NCI-H526 (cell line): ENCODE measurements around the gene FKBP1B.
"Not testable (repeated sequence)": the region's sequence is repeated elsewhere in the genome, so short reads cannot be mapped to it uniquely, and the experiment has no call there.

Experiments used
- DNase-seq, 2 experiments: peaks; one replicate each; lab custom pipeline; 2025; lab: John Stamatoyannopoulos, UW

FKBP1B gene

GRCh38 chr2:24022975-24023575 lies 26.5 kb upstream of the FKBP1B start:
- no peak for DNase-seq

DNA sequence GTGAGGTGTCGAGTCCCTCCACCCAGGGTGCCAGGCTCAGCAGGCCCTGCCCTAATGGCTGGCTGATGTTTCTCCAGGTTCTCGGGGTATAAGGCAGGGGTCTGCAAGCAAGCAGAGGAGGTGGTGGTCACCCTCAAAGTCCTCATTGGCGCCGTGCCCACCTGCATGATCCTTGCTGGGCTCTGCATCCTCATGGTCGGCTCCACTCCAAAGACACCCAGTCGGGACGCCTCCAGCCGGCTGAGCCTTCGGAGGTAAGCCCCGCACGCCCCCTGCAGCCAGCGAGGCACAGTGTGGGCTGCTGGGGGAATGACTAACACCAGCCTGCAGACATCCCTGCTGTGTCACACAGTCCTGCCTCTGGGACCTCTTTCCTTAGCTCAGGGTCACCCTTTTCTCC lies 25.5 kb upstream of the FKBP1B start:
- no peak for DNase-seq

DNA sequence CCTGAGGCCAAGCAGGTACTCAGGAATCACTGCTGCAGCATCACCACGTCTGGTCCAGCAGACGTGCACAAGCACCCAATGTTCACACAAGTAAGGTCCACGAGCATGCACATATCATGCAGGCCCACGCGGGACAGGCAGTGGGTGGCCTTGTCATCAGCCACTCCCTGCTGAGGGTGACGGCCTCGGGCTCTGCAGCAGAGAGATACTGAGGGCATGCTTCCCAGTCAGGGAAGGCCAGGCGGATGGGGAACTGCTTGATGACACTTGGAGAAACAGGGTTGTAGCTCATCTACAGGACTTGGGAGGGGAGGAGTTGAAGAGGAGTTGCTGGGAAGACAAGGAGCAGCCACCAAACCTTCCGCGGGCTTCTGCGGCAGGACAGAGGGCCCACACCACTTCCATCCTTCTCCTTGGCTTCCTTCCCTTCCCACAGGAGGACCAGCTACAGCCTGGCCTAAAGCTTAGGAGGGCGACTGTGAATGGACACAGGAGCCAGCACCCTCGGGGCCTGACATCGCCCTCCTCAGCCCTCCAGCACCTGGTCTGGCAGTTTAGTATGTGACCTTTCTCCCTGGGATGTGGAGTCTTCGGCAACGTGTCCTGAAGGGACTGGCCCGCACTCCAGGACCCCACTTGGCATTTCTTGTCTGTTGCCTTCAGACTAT lies 24.4 kb upstream of the FKBP1B start:
- DNase-seq = no peak

DNA sequence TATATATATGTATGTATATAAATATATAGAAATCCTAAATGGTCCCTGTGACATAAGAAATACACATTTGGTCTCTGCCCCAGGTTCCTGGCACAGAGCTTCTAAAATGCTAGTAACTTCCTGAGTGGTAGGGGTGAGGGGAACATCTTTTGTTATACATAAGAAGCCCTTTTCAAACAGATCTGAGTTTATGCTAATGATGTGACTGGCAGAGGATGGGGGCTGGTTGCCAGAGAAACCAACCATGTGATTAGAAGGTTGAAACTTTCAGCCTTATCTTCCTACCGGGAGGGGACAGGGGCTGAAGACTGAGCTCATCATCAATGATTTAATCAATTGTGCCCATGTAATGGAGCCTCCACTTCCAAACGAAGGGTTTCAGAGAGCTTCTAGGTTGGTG lies 23.3 kb upstream of the FKBP1B start:
- DNase-seq = no peak

DNA sequence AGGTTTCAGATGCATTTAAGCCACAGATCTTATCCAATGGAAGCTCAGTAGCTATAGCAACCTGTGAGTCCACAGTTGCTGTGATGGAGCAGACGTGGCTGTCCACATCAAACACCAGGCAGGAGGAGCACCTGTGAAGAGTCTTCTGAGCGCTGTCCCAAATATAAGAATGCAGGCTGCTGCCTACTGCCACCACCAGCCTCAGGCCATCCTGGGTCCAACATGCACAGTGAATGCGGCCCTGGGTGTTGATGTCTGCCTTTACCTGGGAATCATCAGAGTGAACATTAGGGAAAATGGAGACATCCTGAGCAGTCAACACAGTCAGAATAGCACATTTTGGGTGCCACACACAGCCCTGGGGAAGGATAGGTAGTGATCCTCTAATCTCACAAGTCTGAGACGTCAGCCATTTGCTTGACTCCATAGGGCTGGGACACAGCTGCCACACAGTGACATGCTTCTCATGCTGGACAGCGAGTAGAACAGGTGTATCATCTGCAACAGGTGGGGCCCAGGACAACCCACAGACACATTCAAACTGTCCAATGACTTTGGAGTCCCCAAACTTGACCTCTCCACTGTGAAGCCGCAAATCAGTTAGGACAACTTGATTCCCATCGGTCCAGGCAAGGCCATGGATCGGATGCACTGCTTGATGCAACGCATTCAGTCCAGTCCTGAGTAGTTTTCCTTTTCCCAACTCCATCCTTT lies 10.6 kb upstream of the FKBP1B start:
- DNase-seq = no peak

DNA sequence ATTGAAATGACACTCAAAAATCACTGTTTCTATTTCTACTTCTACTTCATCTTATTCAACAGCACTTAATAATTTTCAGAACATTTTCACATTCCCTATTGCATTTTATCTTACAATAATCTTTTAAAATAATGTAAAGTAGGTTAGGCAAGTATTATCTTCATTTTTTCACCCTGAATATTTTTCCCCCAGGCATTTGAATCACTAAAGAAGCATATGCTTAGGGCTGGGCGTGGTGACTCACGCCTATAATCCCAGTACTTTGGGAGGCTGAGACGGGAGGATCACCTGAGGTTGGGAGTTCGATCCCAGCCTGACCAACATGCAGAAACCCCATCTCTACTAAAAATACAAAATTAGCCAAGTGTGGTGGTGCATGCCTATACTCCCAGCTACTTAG lies 9.0 kb upstream of the FKBP1B start:
- DNase-seq = no peak

DNA sequence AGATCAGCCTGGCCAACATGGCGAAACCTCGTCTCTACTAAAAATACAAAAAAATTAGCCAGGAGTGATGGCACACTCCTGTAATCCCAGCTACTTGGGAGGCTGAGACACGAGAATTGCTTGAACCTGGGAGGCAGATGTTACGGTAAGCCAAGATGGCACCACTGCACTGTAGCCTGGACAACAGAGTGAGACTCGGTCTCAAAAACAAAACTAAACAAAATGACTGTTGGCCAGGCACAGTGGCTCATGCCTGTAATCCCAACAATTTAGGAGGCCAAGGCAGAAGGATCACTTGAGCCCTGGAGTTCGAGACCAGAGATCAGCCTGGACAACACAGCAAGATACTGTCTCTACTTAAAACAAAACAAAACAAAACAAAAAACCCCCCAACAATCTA lies 6.4 kb upstream of the FKBP1B start:
- not testable (repeated sequence) for DNase-seq

GRCh38 chr2:24045511-24046508 lies 3.7 kb upstream of the FKBP1B start:
- DNase-seq = no peak

DNA sequence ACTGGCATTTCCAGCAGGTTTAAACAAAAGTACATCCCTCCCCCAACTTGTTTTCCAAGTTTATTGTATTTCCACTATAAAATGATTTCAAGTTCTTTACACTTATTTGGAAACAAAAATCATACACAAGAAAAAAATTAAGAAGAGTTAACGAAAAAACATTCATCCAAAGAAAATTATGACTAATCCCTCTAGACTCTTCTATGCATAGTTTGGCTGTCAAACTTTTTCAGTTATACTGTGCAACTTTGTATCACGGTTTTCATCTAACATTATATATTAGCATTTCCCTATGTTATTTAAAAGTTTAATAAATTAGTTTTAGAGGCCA lies 3.0 kb upstream of the FKBP1B start:
- DNase-seq = no peak

DNA sequence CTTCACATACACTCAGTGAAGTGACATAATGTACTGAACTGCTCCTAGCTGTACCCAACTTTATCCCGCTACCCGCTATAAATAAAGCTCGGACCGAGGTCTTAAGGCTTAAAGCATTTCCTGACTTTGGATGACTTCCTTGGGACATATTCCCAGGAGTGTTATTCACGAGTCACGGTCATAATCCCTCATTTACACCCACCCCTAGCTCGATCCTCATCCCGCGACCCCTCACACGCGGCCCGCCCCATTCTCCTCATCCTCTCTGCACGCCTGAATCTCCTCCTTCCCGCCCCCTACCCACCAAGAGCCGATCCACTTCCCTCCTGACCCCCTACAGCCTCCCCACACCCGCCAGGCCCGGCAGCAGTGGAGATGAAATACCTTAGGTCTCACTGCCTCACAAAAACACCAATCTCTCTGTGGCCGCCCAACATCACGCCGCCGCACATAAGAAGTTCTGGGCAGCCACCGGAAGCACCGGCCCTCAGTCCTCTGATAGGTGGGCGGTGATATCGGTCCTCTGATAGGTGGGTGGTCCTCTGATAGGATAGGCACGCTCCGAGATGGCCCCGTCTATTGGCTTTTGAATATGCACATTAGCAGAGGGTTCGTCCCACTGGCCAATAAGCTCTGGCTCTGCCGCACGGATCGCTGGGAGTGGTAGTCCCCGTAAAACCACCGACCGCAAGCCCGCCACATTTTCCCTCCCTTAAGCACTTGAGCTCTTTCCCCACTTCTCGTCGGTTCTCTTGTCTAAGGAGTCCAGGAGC lies 2.4 kb upstream of the FKBP1B start, which contains the start of gene WDCP:
Gene WDCP, minus strand, starts transcription at position 462 of the 773 bp plus-strand sequence. CDS start 7,897 bp downstream, outside the sequence.
- peak; percentile 98 to 99 for DNase-seq

- no peak for DNase-seq
Observed at GRCh38 chr2:24047703-24048033, 1.9 kb upstream of the FKBP1B start.

- peak in 1 of 2 experiments; percentile 35 for DNase-seq
Observed at GRCh38 chr2:24048769-24049484, 614 bp upstream of the FKBP1B start.

DNA sequence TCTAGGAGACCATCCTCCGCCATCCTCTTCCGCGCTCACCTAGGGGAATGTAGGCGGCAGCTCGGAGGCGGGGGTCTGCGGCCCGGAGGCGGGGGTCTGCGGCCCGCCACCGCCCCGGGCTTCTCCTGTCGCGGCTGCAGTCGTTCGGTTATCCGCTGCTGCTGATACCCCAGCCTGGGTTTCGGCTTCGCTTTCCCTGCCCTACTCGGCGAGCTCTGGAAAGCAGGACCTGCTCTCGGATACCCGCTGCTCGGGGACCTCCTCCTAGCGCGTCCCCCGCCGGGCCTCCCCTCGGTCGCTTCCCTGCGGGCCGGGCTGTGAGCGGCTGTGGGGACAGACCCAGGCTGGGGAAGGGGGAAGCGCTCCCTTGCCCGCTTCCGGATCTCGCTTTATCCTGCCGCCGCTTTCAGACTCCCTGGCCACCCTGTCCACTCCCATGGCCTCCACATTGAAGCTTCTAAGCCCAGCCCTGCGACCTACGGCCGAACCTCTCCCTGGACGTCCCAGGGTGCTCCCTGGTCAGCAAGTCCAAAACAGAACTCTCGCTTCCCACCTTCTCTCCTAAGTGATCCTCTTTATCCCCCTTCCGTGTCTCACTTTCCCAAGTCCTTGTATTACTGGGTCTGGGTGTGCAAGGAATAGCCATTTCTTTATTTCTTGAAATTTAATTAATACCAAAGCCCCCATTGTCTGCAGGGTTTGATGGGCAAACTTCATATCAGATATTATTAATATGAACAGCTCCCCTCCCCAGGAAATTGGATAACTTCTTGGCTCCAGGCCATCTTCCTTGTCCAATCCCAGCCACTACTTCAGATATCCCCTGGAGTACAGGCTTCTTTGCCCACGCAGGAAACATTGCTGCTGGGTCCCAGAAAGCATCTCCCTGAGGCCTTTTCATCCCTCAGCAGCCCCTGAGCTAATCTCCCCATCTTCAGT lies 769 bp downstream of the FKBP1B start:
- peak; percentile 3 to 53 for DNase-seq

DNA sequence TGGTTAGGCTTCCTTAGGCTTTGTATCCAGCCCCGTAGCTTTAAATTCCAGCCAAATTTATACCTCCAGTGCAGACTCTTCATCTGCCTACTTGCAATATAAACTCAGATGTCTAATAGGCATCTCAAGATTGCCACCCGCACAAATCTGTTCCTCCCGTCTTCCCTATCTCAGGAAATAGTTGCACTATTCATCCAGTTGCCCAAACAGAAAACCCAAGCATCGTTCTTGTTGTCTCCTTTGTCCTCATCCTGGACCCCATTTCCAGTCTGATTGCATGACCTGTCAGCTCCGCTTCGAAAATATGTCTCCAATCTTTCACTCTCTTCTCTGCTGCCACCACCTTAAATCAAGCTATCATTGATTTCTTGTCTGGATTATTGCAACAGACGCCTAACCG lies 2.3 kb downstream of the FKBP1B start:
- DNase-seq = no peak

DNA sequence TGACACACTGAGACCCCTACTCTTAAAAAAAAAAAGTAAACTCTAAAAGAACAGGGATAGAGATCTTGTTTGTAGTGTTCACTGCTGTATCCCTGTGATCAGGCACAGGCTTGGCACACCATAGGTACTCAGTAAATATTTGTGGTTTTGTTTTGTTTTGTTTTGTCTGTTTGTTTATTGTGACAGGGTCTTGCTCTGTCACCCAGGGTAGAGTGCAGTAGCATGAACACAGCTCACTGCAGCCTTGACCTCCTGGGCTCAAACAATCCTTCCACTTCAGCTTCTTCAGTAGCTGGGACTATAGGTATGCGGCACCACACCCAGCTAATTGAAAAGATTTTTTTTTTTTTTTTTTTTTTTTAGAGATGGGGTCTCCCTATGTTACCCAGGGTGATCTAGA lies 3.4 kb downstream of the FKBP1B start:
- no peak for DNase-seq

- peak in 1 of 2 experiments; percentile 3 for DNase-seq
Observed at GRCh38 chr2:24054366-24055010, 4.9 kb downstream of the FKBP1B start.

- no peak for DNase-seq
Observed at GRCh38 chr2:24055750-24056149, 6.2 kb downstream of the FKBP1B start.

DNA sequence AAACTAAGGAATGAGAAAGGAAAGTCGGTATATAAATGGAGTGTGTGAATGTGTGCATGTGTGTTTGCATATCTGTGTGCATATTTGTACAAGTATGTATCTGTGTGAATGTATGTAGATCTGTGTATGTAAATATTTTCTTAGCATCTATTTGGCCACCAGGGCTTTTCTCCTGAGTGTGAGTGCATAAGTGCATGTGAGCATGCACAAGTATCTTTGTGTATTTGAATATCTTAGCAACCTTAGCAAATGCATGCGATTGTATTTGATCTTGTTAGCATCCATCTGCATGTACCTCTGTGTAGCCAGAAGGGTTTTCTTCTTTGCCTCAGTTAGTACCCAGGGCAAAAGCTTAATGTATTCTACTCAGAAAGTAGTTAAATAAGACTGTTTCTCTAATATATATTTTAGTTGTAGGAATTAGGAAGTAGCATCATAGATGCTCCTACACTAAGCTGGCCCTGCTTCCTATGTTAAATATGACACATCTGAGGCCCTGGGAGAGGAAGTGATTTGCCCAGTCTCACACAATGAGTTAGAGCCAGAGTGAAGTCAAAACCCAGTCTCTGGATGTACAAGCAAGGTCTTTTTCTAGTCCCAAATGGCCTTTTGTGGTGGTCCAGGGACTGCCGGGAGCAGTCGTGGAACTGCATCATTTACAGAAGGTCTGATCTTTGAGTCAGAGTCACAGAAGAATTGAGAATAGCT lies 9.2 kb downstream of the FKBP1B start:
- DNase-seq = peak; percentile 26 to 30
